GM21717 (cell line): ENCODE results near the gene LIMCH1.

Experiments
- ATAC-seq: cut with Tn5 transposase; IDR thresholded peaks from one replicate; pipeline ENCODE4 v1.9.1; 2021; ENCODE audit warnings: mild to moderate bottlenecking, moderate library complexity; ENCODE audit not compliant: unreplicated experiment

Gene LIMCH1

DNA sequence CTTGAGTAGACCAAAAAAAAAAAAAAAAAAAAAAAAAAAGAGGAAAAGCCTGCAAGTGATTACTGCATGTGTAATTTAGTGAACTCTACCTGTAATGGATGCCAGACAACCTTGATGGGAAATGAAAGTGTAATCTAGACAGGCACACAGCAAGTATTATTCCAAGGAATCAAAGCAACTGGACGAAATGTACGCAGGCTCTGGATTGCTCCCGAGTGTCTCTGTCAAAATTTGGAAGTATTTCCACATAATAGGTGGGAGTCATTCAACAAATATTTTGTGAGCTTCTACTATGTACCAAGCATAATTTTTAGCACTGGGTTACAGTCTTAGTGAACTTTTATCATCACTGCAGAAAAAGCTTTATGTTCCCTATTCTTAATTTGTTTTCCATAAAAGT, 64.2 kb downstream of the LIMCH1 start:
- ATAC-seq: no peak

GRCh38 chr4:41602886-41603498, 65.0 kb downstream of the LIMCH1 start:
- ATAC-seq: no peak

DNA sequence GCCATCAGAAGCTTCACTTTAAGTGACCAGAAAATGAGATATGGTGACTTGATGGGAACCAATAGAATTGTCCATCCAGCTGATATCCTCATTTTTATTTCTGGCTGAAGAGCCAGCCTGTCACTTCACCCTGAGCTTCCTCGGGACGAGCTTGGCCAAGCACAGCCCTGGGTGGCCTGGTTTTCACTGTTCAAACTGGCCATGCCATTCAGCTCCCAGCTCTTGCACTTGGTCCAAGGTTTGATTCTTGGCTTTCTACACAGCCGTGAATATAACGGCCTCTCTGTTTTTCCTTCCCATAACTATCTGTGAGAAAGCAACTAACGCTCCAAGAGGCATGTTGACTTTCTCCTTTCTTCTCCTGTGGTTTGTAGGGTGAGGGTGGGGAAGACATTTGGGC, 71.9 kb downstream of the LIMCH1 start:
- no peak for ATAC-seq

DNA sequence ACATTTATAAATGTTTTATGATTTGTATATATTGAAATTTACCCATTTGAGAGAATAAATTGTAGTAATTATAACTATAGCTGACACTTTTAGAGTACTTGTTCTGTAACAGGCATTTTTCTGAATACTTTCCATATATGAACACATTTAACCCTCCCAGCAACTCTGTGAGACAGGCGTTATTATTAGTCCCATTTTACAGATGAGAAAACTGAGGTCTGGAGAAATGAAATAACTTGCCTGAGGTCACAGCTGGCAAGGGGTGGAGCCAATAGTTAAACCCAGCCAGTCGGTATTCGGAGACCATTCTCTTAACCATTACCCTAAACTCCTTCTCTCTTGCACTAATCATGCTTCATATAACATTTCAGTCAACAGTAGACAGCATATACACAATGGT, 72.5 kb downstream of the LIMCH1 start:
- ATAC-seq: no peak

- no peak for ATAC-seq
These were observed 73.3 kb downstream of the LIMCH1 start for GRCh38 chr4:41611124-41611838.

GRCh38 chr4:41611881-41612871, 74.2 kb downstream of the LIMCH1 start:
- no peak for ATAC-seq

- no peak for ATAC-seq
These were observed 75.4 kb downstream of the LIMCH1 start for GRCh38 chr4:41613386-41613785.

GRCh38 chr4:41613821-41614220, 75.9 kb downstream of the LIMCH1 start:
- no peak for ATAC-seq

DNA sequence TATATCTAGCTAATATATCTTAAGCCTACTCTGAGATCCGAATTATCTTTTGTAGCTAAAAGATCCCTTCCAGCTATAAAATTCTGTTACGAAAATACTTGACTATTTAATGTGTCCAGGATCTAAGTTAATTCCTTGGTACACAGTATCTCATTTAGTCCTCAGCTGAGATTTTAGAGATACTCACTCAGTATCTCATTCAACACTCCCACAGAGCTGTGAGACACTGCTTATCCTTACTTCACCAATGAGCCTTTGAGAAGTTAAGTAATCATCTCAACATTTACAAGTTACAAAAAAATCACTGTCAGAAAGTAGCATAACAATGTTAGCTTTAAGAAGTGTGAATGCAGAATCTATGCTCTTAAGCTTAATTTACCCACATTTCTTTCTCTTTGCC, 76.6 kb downstream of the LIMCH1 start:
- no peak for ATAC-seq

GRCh38 chr4:41619161-41619560, 81.2 kb downstream of the LIMCH1 start:
- ATAC-seq: no peak

DNA sequence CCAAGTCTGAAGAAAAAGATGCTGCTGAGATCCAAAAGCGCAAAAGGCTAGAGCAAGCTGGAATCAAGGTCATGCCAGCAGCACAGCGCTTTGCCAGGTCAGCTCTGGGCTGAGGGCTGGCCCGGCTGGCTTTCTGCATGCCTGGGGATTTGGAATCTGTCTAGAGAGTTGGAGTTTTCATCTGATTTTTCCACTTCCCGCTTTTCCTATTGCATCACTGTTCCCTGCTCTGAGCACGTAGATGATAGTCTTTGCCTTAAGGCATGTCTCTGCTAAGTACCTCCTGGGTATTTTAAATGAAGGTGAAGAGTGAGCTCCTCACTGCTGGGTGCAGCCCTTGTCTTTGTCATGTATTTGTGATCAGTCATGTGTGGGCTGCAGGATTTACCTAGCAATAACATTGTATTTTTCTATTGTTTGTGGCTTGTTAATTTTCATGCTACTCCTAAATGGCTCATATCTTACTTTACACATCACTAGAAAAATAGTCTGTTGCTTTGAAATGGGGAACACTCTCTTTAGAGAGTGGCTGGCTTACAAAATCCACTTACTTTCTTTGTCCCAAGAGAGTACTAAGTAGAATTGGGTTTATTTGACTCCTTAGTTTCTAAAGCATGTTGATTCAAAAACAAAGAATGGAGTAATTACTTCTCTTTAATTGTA, 82.8 kb downstream of the LIMCH1 start:
- ATAC-seq: no peak

DNA sequence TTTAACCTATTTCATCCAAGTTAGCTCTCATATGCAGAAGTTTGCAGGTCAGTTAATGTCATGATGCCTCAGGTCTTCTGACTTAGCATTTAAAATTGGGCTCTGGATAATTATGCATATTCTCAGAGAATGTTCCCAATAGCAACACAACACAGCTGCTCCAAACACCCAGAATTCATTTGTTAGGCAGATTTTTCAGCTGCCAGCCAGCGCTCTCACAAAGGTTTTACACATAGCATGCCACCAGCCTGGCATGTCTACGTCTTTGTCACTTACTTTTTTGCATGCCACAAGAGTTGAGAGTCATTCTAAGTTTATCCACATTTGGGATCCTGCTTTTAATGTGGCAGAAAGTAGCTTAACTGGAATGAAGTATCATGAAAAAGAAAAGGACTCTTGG, 84.8 kb downstream of the LIMCH1 start:
- ATAC-seq: no peak

DNA sequence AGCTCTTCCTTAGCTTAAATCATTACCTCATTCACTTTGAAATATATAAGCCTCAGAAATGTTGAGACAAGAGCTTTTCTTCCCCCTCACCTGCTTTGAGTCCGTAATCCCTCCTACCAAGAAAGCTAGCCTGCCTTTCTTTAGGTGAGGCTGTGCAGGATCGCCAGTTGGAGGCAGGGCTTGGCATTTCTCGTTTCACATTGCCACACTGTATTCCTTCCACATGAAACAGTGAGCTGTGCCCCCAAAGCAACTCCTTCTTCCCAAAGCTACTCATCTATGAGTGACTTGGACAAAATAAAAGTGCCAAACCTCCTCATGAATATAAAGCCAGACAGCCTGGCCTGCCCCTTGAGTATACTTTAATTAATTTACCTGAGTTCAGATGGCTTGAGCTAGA, 86.8 kb downstream of the LIMCH1 start:
- ATAC-seq: no peak

- ATAC-seq: no peak
These were observed 87.6 kb downstream of the LIMCH1 start for GRCh38 chr4:41625531-41625930.

GRCh38 chr4:41628936-41629335, 91.0 kb downstream of the LIMCH1 start:
- ATAC-seq: no peak

DNA sequence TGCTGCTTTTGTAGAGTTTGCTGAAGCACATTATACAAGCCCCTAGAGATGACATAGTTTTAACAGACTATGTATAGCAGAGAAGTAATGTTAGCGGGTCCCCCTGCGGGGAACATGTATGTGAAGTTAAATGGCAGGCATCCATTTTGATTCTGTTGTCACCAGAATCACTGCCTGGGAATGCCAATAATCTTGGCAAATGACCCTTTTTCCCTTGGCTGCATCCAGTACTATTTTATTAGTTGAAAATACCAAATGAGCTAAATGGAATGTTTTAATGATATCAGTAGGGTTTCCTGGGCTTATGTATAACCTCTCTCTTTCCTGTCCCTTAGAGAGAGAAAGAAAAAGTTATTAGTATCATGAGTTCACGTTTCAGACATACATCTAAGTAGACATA, 93.6 kb downstream of the LIMCH1 start:
- no peak for ATAC-seq

DNA sequence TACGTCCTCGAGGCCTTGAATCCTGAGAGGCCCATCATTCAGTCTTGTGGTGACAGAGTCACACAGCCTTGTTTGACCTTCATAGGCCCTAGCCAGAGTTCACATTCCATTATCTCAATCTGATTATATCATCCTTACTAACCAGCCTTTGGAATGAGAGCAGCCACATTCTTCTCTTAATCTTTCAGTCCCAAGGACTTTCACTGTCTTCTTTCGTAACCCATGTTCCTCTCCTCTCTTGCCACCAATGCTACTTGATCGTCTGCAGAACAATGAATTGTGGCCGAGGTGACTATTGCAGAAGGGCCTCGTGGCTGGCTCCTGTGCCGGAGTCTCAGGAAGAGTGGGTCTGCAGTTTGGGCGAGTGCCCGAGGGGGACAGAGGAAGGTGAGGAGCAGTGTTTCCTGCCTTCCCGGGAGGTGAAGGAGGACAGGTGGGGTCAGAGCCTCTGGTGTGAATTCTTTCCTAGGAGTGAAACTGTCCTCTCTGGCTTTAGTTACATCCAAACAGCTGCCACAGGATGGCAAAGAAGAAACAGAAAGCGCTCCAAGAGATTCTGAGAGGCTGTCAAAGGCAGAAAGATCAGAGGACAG, 94.6 kb downstream of the LIMCH1 start:
- no peak for ATAC-seq

DNA sequence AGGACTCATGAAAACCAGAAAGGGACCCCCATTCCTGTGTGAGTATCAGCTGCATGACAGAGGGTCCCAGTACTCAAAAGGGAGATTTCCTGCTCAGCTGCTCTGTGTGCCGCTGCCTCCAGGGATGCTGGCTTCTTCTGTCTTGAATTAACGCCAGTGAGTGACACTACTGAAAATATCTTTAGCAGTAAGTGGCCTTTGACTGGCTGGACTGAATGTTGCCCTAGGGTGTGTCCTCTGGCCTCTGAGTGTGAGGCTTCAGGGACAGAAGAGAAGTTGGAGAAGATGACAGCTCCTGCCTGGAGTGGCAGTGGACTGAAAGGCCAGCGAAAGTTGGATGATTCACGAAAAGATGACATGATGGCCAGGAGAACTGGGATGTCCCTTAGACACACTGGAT, 95.4 kb downstream of the LIMCH1 start:
- no peak for ATAC-seq

- ATAC-seq: no peak
These were observed 97.5 kb downstream of the LIMCH1 start for GRCh38 chr4:41635441-41635840.

- no peak for ATAC-seq
These were observed 100.2 kb downstream of the LIMCH1 start for GRCh38 chr4:41638203-41638602.

DNA sequence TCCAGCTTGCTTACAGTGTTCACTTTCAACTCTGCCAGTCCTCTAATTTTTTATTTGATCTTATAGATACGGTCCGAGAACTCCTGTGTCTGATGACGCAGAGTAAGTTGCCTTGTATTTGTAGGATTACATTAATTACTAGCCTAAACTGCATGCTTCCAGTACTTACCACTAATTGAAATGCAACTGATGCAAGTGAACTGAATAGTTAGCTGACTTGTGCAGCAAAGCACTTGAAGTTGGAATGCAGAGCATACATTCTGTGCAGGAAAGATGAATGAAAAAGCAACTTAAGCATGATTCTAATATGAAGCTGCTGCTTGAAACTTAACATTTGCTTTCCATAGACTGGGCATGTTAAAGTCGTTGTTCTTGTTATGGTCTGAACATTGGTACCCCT, 100.9 kb downstream of the LIMCH1 start:
- no peak for ATAC-seq
